NCI-H446 treated with DMSO at 0.1 percent for 48 hours (cell line): Measurements from ENCODE around the gene NFIX.
A peak's percentile ranks its signal among the peaks of the same experiment; 100 is the strongest.

Experiments used
- DNase-seq: peaks from one replicate; lab custom pipeline; 2025; lab: John Stamatoyannopoulos, UW

Gene NFIX

DNA sequence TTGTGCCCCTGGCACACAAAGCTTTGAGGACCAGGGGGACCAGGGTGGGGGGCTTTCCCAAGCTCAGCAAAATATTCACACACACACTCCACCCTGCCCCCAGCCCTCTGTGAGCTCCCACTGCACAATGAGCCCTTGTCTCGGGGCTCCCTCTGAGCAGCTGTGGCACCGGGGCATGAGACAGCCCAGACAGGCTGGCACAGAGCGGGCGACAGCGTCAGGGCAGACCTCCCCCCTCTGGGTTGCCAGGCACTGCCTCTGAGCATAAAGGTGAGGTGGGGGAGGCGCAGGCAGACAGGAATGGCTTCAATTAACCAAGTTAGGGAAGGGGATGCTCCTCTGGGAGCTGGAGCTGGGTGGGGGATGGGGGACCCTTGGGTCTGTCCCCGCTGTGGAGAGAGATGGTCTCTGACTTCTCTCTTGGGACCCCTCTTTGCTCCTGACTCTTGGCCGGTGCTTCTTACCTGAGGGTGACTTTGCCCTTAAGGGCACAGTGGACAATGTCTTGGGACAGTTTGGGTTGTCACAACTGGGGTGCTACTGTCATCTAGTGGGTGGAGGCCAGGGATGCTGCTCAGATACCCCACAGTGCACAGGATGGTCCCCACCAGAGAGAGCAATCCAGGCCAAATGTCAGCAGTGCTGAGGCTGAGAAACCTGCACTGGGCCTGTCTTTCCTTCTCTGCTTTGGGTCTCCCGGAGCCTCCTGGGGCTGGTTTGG, 77.1 kb downstream of the NFIX start:
- DNase-seq: no peak

GRCh38 chr19:13073263-13073662, 78.0 kb downstream of the NFIX start:
- DNase-seq: no peak

- DNase-seq: no peak
These were observed 79.1 kb downstream of the NFIX start for GRCh38 chr19:13074378-13074777.

DNA sequence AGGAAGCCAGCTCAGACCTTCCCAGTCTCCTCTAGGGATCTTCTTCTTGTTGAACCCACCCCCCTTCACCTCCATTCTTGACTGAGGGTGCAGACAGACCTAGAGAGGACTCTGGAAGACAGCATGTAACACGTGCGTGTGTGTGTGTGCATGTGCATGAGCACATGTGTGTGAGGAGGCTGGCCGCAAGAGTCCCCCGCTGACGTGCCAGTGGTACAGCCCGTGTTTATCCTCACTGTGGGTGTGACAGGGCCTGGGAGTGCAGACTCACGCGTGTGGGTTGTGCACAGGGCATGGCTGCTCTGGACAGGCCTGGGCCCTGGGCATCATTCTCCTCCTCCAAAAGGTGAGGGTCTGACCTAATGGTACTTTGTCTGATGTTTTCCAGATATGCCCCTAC, 81.0 kb downstream of the NFIX start:
- DNase-seq: no peak

- DNase-seq: no peak
These were observed 81.5 kb downstream of the NFIX start for GRCh38 chr19:13076787-13077186.

GRCh38 chr19:13077240-13077639, 82.0 kb downstream of the NFIX start:
- no peak for DNase-seq

DNA sequence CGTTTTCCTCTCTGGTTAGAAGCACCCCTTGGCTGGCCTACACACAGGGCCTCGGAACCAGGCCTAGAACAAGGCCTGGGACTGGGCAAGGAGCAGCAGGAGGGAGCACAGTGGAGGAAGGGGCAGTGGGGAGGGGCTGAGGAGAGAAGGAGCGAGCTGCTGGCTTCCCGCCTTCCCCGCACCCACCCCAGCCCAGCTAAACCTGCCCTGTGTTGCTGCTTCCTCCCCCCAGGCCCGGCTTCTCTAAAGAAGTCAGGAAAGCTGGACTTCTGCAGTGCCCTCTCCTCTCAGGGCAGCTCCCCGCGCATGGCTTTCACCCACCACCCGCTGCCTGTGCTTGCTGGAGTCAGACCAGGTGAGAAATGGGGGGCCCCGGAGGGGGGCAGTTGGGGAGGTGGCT, 83.1 kb downstream of the NFIX start:
- DNase-seq: no peak

DNA sequence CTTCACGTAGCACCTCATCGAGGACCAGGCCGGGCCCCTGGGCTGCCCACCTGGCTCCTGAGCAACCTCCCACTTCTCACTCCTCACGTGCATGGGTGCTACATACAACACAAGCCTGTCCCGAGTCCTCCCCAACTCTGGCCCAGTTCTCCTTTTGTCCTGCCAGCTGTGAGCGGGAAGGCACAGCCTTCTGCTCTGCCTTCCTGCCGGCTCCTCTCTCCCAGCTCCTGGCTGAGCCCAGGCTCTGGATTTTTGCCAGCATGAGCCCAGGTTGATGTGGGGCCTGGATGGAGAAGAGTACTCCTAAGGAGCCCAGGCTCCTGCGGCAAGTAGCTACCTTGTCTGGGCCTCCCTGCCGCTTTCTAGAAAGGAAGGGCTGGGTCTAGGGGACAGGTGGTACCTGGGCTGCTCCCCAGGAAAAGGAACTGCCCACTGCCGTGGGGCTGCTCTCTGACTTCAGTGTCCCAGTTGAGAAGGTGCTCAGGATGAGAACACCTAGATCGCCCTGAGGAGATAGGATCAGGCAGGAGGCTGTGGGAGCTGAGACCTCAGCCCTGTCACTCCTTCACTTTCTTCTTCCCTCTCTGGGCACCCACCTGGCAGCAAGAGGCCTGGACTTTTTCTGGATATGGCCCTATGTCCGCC, 83.7 kb downstream of the NFIX start:
- DNase-seq: peak; percentile 61

GRCh38 chr19:13079542-13079986, 84.3 kb downstream of the NFIX start:
- DNase-seq: peak; percentile 42

GRCh38 chr19:13082192-13083007, 87.1 kb downstream of the NFIX start:
- no peak for DNase-seq

DNA sequence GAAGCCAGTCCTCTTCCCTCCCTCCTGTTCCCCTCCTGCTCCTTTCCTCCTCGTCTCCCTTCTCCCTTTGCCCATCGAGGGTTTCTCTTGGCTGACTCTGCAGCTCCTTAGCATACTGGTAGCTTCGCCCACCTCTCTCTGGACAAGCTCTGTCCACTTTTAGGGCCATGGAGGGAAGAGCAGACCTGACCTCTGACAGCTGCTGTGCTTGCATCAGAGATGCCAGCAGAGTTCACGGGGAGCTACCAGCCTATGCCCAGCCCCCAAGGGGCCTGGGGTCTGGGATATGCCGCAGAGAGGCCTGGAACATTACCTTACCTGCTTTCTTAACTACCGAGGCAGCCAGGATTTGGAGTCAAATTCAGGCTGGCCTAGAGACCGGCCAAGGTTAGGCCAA, 87.7 kb downstream of the NFIX start:
- DNase-seq: no peak

DNA sequence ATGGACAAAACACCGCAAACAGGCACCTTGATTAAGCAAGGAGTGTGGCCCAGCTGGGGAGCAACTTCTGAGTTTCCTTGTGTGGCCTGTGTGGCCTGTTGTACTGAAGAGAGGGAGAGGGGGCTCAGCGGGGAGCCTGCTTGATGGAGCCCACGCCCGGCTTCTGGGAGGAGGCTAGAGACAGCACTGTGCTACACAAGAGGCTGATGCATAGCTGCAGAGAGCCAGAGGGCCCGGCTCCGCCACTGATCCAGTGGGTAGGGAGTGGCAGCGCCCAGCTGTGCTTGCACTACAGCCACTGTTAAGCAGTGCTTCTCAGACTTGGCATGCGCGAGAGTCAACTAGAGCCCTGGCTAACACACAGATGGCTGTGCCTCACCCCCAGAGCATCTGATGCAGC, 88.4 kb downstream of the NFIX start:
- DNase-seq: no peak

- DNase-seq: no peak
These were observed 90.4 kb downstream of the NFIX start for GRCh38 chr19:13085666-13086065.

DNA sequence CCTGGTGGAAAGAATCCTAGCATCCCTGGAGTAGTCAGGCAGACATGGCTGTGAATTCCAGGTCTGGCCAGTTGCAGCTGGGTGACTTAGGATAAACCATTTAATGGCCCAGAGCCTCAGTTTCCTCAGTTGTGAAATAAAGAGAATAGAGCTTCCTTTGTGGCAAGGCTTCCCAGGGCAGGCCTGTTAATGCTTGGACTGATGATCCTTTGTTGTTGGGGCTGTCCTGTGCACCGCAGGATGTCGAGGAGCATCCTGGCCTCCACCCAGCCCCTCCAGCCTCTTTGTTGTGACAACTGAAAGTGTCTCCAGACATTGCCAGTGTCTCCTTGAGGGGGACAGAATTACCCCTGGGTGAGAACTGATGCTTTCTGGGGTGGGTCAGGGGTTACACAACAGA, 91.1 kb downstream of the NFIX start:
- DNase-seq: no peak

DNA sequence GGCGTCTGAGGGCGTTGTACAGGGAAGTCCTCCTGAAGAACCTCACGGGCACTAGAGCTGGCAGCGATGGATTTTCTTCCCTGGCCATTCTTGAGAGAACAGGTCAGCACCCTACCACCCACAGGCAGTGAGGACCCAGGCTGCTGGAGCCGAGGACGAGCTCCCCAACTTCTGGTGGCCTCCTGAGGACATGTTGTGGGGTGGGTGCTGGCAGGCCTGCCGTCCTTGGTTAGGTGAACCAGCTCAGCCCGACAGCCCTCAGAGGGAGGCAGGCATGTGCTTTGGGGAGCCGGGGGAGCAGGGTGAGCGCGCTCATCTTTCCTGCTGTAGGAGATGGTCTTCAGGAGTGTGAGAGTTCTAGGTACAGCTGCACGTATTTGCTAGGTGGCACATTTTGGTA, 92.0 kb downstream of the NFIX start:
- no peak for DNase-seq

DNA sequence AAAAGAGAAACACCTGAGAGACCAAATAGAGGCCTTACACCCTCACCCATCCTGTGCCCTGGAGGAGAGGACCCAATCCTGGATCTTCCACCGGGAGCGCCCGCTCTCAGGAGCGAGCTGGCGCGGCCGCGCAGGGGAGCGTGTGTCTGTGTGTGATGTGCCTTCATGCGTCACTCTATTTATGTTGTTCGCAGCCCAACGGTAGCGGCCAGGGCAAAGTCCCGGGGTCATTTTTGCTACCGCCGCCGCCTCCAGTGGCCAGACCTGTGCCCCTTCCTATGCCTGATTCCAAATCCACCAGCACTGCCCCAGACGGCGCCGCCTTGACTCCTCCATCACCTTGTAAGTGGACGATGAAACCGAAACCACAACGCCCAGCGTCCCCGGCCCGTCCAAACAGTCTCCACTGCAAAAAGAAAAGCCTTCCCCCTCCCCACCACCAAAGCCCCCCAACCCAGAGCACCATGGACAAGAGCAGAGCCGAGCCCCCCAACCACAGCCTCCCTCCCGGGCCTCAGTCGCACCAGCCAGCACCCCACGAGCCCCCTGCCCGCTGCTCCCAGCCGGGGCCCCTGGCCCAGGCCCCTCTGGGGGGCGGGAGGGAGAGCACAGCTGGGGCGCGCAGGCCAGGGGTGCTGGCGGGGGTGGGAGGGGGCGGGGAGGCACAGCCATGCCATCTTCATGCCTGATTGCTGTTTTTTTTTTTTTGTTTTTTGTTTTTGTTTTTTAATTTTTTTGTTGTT, 92.7 kb downstream of the NFIX start:
- DNase-seq: no peak

- no peak for DNase-seq
These were observed 94.0 kb downstream of the NFIX start for GRCh38 chr19:13089139-13089856.

- DNase-seq: no peak
These were observed 94.7 kb downstream of the NFIX start for GRCh38 chr19:13089857-13090507.

GRCh38 chr19:13090511-13091231, 95.4 kb downstream of the NFIX start:
- no peak for DNase-seq

GRCh38 chr19:13091400-13092157, 96.3 kb downstream of the NFIX start:
- DNase-seq: peak; percentile 72
